MM.1S (cell line): Measurements from ENCODE around the gene ANKRD52.

ENCODE experiments used
- DNase-seq: peaks from one replicate; pipeline ENCODE4 v3.0.0-alpha.2; 2015
- H2AFZ ChIP-seq: fragments of 300-600 bp; sonication (generic); 2 replicates; pipeline ENCODE4 v1.6.0; 2016; ENCODE audit warnings: antibody characterized with exemption, low read length
- H3F3A ChIP-seq: fragments of 300-600 bp; sonication (generic); 2 replicates; pipeline ENCODE4 v1.6.1; 2016; ENCODE audit warnings: mild to moderate bottlenecking, antibody characterized with exemption, low read length, moderate library complexity, mixed read lengths; ENCODE audit not compliant: insufficient read depth
- H3K27ac ChIP-seq: fragments of 300-600 bp; sonication (generic); 2 replicates; pipeline ENCODE4 v1.5.1; 2016; ENCODE audit warnings: mild to moderate bottlenecking, low read length
- H3K27me3 ChIP-seq: fragments of 300-600 bp; sonication (generic); replicated peaks from 2 replicates; pipeline ENCODE4 v1.6.0; 2016; ENCODE audit warnings: low read length; ENCODE audit not compliant: insufficient read depth
- H3K36me3 ChIP-seq: fragments of 300-600 bp; sonication (generic); replicated peaks from 2 replicates; pipeline ENCODE4 v1.6.1; 2016; ENCODE audit warnings: mild to moderate bottlenecking, low read length, mixed read lengths; ENCODE audit not compliant: insufficient read depth
- H3K4me1 ChIP-seq: fragments of 300-600 bp; sonication (generic); 2 replicates; pipeline ENCODE4 v1.6.1; 2016; ENCODE audit warnings: low read length, mixed read lengths
- H3K4me2 ChIP-seq: fragments of 300-600 bp; sonication (generic); 2 replicates; pipeline ENCODE4 v1.6.0; 2016; ENCODE audit warnings: low read depth, low read length
- H3K4me3 ChIP-seq: fragments of 300-600 bp; sonication (generic); 2 replicates; pipeline ENCODE4 v1.5.1; 2016; ENCODE audit warnings: low read length, mixed read lengths
- H3K79me2 ChIP-seq: fragments of 300-600 bp; sonication (generic); 2 replicates; pipeline ENCODE4 v1.6.1; 2016; ENCODE audit warnings: mixed run types, low read length, mixed read lengths
- H3K9ac ChIP-seq: fragments of 300-600 bp; sonication (generic); 2 replicates; pipeline ENCODE4 v1.6.1; 2016; ENCODE audit warnings: low read length, mixed read lengths
- H3K9me2 ChIP-seq: fragments of 300-600 bp; sonication (generic); replicated peaks from 2 replicates; pipeline ENCODE4 v1.6.1; 2016; ENCODE audit warnings: mild to moderate bottlenecking, low read length, mixed read lengths; ENCODE audit not compliant: insufficient read depth
- H3K9me3 ChIP-seq: fragments of 300-600 bp; sonication (generic); replicated peaks from 2 replicates; pipeline ENCODE4 v1.6.1; 2016; ENCODE audit warnings: mild to moderate bottlenecking, low read length, mixed read lengths; ENCODE audit not compliant: insufficient read depth
- H4K20me1 ChIP-seq: fragments of 300-600 bp; sonication (generic); 2 replicates; pipeline ENCODE4 v1.6.1; 2016; ENCODE audit warnings: mild to moderate bottlenecking, low read length, moderate library complexity, mixed read lengths; ENCODE audit not compliant: insufficient read depth
- EZH2 ChIP-seq: fragments of 300-600 bp; sonication (generic); optimal IDR thresholded peaks from 2 replicates; pipeline ENCODE3; 2017; ENCODE audit warnings: low read depth, mild to moderate bottlenecking, antibody characterized with exemption, low read length, mixed read lengths
- EZH2phosphoT487 ChIP-seq: fragments of 300-600 bp; sonication (generic); IDR thresholded peaks from 2 replicates; pipeline ENCODE4 v1.6.1; 2018; ENCODE audit warnings: antibody characterized with exemption, low read length
- TF ChIP-seq, protein P1 (sequence below): fragments of 300-600 bp; sonication (generic); IDR thresholded peaks from 2 replicates; pipeline ENCODE4 v1.5.1; 2016; ENCODE audit warnings: antibody characterized with exemption, low read length, mixed read lengths

Gene ANKRD52

DNA sequence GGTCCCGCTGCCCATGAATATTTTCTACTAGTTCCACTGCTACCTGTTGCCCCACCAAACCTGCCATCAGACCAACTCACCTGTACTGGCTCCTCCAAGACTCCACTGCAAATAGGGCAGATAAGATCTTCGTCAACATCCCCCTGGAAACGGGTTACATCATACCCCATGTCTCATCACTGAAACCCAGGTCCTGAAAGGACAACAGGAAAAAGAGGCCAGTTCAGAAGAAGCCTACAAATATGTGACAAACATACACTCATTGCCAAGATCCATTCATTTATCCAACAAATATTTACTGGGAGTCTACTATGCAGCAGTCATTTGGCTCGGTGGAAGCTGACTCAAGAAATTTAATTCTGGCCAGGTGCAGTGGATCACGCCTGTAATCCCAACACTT lies 44.3 kb downstream of the ANKRD52 start:
- Histone ChIP-seq H2AFZ (no peak overlapping the region), H3K4me3 (no peak overlapping the region), H3K9me2 (no peaks in the 10 kb centered on the region), H3K79me2 (peaks cover 7% of the 10 kb centered on the region; the same call in 1 of the 2 replicates), H3F3A (no peaks in the 10 kb centered on the region), H3K36me3 (peaks cover 8% of the 10 kb centered on the region; the same call in 1 of the 2 replicates), H3K9me3 (no peaks in the 10 kb centered on the region), H3K4me1 (no peaks in the 10 kb centered on the region), H3K27ac (no peak overlapping the region), H3K27me3 (no peaks in the 10 kb centered on the region), H4K20me1 (no peaks in the 10 kb centered on the region), H3K4me2 (no peak overlapping the region), H3K9ac (no peak overlapping the region)
- no peak for TF ChIP-seq EZH2
- TF ChIP-seq EZH2phosphoT487, result no peak
- TF ChIP-seq, protein P1, sequence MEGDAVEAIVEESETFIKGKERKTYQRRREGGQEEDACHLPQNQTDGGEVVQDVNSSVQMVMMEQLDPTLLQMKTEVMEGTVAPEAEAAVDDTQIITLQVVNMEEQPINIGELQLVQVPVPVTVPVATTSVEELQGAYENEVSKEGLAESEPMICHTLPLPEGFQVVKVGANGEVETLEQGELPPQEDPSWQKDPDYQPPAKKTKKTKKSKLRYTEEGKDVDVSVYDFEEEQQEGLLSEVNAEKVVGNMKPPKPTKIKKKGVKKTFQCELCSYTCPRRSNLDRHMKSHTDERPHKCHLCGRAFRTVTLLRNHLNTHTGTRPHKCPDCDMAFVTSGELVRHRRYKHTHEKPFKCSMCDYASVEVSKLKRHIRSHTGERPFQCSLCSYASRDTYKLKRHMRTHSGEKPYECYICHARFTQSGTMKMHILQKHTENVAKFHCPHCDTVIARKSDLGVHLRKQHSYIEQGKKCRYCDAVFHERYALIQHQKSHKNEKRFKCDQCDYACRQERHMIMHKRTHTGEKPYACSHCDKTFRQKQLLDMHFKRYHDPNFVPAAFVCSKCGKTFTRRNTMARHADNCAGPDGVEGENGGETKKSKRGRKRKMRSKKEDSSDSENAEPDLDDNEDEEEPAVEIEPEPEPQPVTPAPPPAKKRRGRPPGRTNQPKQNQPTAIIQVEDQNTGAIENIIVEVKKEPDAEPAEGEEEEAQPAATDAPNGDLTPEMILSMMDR, result no peak
- no peak for DNase-seq

DNA sequence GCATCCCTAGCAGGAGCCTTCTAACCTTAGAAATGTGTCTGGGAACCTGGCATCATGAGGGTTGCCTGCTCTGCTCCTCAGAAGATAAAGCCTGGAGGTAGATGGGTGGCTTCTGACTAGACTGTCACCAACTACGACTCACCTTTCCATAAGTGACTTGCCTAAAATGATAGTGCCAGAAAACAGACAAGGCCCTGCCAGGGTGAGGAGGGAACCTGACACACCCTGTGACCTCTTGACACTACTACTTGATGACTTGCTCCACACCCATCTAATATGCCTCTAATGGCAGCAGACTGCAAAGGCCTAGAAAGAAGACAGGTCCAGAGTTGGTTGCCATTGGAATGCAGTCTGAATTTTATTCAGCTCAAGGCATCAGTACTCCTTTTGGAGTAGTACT lies 45.8 kb downstream of the ANKRD52 start:
- Histone ChIP-seq H3K9ac (no peak overlapping the region), H3K36me3 (peaks cover 8% of the 10 kb centered on the region)
- TF ChIP-seq EZH2phosphoT487, result no peak
- TF ChIP-seq EZH2, result no peak
- TF ChIP-seq, protein P1, result no peak

GRCh38 chr12:56208006-56208405 lies 50.2 kb downstream of the ANKRD52 start:
- H3K27ac ChIP-seq, result no peak overlapping the region
- no peak overlapping the region for H2AFZ ChIP-seq
- no peak overlapping the region for H3K4me3 ChIP-seq
- H3K9me3 ChIP-seq, result no peaks in the 10 kb centered on the region
- H3K4me1 ChIP-seq, result no peaks in the 10 kb centered on the region
- H3K79me2 ChIP-seq, result no peaks in the 10 kb centered on the region
- no peaks in the 10 kb centered on the region for H3K9me2 ChIP-seq
- no peaks in the 10 kb centered on the region for H3K27me3 ChIP-seq
- TF ChIP-seq, protein P1, result no peak
- TF ChIP-seq EZH2phosphoT487 (no peak), EZH2 (no peak)
- no peak for DNase-seq
- peaks cover 3% of the 10 kb centered on the region for H3K36me3 ChIP-seq
- H4K20me1 ChIP-seq, result no peaks in the 10 kb centered on the region
- H3F3A ChIP-seq, result no peaks in the 10 kb centered on the region
- no peak overlapping the region for H3K4me2 ChIP-seq
- no peak overlapping the region for H3K9ac ChIP-seq

More for the DNA sequence above, 45.8 kb downstream of the ANKRD52 start:
- Histone ChIP-seq H3K27ac (no peak overlapping the region), H3K4me2 (no peak overlapping the region), H4K20me1 (no peaks in the 10 kb centered on the region), H3K27me3 (no peaks in the 10 kb centered on the region), H2AFZ (no peak overlapping the region), H3K9me2 (no peaks in the 10 kb centered on the region), H3K79me2 (0 out of 2 replicates have a peak, but pooled peaks cover 3% of the 10 kb centered on the region), H3K9me3 (no peaks in the 10 kb centered on the region), H3K4me3 (no peak overlapping the region), H3F3A (no peaks in the 10 kb centered on the region), H3K4me1 (no peaks in the 10 kb centered on the region)
- DNase-seq, result no peak
